ENCODE data around the gene IFI16. TPM values are rescaled to one million over a fixed set of nuclear protein-coding genes. Genes with fewer than 3 reads are reported as not detected.
"Not testable (repeated sequence)": the region's sequence is repeated elsewhere in the genome, so short reads cannot be mapped to it uniquely, and the experiment has no call there.

IFI16 gene
- total RNA-seq (2014; rRNA removed; shearing (Covaris generic)): 75.9 and 103 TPM in 2 replicates

DNA sequence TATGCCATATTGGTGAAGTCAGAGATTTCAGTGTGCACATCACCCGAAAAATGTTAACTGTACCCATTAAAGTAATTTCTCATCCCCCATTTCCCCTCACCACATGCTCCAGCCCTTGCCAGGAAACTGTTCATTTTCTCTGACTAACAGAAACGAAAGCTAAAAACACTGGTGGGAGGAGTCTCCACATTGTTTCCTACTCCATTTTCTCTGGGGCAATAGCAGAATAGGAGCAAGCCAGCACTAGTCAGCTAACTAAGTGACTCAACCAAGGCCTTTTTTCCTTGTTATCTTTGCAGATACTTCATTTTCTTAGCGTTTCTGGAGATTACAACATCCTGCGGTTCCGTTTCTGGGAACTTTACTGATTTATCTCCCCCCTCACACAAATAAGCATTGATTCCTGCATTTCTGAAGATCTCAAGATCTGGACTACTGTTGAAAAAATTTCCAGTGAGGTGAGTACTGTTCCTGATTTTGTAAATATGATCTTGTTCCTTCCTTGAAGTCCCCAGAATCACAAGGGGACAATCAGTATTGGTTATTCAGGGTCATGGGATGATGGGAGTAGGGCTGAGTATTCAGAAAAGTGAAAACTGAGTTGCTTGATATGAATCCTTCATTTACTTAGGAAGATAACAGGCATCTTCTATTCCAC lies at the start of gene IFI16:
TSS of gene IFI16 (plus strand) at position 204 of the 658 bp plus-strand sequence. CDS start 4,774 bp downstream, outside the sequence.
- peak; percentile 96 for DNase-seq (ENCODE audit: low read depth)

DNA sequence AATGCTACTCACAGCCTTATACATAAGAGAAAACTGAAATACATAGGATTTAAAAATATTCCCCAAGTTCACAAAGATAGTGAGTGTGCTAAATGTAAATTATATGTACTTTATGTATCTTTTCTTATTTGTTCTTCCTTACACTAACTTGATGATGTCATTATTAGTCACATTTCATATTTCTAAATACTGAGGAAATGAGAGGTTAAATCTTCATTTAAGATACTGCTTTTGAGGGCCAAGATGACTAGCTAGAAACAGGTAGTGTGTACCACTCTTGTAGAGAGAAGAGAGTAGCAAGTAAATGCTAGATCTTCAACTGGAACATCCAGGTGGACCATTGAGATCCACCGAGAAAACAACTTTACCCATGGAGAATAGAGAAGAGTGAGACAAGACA lies 48.5 kb upstream of the IFI16 start:
- no peak for DNase-seq (ENCODE audit: low read depth)

DNA sequence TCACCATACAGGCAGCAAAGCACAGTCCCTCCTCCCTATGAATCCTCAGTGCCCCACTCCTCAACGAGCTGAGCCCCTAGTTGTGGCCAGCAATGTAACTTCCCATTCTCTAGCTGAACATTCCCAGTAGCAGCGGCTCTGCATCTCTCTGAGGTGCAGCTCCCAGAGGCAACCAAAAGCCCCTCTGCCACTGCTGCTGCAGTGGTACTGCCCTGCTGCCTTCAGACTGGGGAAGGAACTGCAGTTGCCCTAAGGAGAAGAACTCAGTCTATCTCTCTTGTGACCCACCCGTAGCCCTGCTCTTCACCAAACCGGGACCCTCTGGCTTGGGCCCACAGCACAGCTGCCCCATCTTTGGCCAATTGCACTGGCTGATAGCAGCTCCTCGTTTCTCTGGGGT lies 46.7 kb upstream of the IFI16 start:
- DNase-seq (ENCODE audit: low read depth): no peak

DNA sequence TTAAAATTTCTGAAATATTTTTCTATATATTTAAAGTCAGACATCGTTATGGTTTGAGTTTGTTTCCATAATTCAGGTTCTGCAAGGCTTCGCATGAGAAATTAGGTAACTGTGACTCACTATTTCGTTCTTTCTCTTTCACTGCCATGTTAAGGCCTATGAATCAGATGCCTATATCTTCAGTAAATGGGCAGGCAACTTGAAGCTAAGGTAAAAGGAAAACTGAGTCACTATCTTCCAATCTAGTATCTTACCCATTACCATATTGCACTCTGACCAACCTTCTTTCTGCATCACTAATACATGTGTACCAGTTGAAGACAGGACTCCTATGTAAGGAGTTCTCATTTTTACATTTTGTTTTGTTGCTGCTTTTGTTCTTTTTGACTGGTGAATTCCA lies 40.5 kb upstream of the IFI16 start:
- no peak for DNase-seq (ENCODE audit: low read depth)

DNA sequence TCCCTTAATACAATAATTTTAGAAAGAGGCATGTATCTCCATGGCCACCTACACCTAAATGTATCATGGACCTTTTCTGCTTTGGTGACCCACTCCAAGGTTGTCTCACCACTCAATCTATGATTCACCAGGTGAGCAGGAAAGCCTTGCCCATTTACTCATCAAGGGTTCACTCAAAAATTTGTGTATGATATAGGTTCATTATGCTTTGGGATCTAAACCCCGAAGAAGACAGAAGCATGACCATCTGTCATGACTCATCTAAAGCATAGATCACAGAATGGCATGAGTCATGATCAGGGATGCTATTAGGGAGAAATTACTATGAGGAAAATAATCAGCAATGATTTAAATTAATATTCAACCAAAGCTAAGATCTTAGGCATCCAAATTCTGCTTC lies 39.9 kb upstream of the IFI16 start:
- peak; percentile 3 for DNase-seq (ENCODE audit: low read depth)

DNA sequence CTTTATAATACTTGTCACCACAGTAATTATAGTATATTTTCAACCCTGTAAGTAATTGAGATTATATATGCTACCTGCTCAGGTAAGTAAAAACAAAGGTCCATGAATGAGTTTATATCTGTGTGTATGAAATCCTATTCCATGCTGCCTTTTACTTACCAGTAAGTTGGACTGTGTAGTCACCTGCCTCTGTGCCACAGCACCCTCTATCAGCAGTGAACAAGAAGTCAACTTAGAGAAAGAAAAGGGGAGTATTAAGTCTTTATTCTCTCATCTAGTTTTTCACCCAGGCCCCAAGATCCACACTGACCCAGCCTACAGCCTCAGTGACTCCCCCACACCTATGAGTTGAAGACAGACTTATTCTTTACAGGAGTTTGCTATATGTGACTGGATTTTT lies 36.9 kb upstream of the IFI16 start:
- no peak for DNase-seq (ENCODE audit: low read depth)

DNA sequence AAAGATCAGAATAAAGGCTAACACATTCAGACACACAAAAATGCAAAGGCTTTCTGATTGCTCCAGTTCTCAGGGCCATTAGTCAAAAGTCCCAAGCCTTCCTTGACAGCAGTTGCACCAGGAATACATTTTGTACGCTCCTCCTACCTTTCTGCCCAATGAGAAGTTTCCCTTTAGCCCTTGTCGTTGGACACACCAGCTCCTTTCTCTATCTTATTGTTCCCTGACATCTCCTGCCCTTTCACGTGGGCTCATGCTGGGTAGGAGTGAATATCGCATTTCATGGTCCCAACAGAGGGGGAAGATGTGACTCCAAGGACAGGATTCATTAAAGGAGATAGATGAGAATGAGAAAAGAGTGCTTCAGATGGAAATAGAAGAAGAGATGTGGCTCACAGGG lies 33.5 kb upstream of the IFI16 start:
- DNase-seq (ENCODE audit: low read depth): no peak

DNA sequence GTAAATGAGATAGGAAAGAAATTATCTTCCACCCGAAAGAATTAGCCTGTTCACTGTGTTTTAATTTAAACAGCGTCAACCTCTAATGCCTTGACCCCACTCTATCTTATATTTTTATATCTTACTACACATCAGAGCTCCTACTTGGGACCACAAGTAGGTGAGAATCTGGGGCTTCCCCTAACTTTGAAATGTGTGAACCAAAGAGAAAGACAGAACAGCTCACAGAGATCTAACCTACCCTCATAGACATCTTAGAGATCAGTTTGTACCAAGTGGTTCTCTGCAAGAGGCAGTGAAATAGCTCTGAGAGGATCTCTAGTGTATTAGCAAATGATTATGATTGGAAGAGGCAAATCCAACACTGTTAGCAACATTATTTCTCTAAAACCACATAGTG lies 31.0 kb upstream of the IFI16 start:
- DNase-seq (ENCODE audit: low read depth): no peak

DNA sequence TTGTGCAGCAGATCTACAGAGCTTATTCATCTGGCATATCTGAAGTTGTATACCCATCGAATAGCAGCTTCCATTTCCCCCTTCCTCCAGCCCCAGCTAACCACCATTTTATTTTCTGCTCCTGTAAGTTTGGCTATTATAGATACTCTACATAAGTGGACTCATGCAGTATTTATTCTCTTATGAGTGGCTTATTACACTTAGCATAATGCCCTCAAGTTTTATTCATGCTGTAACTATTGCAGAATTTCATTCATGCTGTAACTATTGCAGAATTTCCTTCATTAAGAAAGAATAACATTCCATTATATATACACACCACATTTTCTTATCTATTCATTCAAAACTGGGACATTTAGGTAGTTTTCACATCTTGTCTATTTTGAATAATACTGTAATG lies 30.5 kb upstream of the IFI16 start:
- DNase-seq (ENCODE audit: low read depth): no peak

DNA sequence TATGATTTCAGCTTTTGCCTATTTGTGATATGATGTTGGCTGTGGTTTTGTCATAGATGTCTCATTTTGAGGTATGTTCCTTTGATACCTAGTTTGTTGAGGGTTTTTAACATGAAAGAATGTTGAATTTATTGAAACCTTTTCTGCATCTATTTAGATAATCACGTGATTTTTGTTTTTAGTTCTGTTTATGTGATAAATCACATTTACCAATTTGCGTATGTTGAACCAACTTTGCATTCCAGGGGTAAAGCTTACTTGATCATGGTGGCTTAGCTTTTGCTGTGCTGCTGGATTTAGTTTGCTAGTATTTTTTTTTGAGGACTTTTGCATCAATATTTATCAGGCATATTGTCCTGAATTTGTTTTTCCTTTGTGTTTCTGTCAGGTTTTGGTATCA lies 26.5 kb upstream of the IFI16 start:
- DNase-seq (ENCODE audit: low read depth): no peak

DNA sequence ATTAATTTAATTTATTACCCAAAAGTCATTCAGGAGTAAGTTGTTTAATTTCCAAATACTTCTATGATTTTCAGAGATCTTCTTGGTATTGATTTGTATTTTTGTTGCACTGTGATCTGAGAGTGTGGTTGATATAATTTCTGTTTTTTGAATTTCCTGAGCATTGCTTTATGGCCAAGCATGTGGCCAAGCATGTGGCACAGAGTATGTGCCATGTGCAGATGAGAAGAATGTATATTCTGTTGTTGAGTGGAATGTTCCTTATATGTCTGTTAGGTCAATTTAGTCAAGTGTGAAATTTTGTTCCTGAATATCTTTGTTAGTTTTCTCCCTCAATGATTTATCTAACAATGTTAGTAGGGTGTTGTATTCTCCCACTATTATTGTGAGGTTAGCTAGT lies 25.3 kb upstream of the IFI16 start:
- no peak for DNase-seq (ENCODE audit: low read depth)

DNA sequence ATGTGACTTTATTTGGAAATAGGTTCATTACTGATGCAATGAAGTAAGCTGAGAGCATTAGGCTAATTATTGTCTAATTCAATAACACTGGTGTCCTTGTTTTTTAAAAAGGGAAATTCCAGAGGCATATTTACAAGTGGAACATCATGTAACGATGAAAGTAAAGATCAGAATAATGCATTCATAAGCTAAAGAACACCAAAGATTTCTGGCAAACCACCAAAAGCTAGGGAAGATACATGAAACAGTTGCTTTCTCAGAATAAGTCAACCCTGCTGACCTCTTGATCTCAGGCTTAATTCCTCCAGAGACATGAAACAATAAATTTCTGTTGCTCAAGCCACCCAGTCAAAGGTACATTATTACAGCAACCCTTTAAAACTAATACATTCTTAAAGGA lies 20.3 kb upstream of the IFI16 start:
- no peak for DNase-seq (ENCODE audit: low read depth)

DNA sequence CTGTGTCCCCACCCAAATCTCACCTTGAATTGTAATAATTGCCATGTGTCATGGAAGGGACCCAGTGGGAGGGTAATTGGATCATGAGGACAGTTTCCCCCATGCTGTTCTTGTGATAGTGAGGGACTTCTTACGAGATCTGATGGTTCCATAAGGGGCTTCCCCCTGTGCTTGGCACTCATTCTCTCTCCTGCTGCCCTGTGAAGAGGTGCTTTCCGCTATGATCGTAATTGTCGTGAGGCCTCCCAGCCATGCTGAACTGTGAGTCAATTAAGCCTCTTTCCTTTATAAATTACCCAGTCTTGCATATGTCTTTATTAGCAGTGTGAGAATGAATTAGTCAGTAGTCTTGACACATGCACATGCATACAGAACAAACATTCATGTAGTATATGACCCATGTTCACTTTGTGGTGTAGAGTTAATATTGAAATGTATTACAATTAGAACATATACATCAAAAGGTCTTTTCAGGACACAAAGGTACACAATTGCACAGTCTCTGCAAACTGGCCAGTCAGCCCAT lies 16.9 kb upstream of the IFI16 start:
- DNase-seq (ENCODE audit: low read depth): no peak

DNA sequence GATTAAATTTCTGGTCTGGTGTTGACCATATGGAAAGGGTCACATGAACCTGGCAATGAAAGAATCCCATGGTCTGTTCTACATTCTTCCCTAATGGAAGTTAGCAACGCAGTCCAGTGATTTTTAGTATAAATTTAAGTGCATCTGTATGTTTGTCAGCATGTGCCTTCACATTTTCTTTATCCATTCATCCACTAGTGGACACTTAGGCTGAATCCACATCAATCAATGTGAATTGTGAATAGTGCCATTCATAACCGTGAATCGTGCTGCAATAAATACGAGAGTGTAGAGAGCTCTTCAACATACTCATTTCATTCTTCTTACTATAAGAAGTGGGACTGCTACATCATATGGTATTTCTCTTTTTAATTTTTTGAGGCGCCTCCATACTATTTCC lies 12.7 kb upstream of the IFI16 start:
- DNase-seq (ENCODE audit: low read depth): no peak

DNA sequence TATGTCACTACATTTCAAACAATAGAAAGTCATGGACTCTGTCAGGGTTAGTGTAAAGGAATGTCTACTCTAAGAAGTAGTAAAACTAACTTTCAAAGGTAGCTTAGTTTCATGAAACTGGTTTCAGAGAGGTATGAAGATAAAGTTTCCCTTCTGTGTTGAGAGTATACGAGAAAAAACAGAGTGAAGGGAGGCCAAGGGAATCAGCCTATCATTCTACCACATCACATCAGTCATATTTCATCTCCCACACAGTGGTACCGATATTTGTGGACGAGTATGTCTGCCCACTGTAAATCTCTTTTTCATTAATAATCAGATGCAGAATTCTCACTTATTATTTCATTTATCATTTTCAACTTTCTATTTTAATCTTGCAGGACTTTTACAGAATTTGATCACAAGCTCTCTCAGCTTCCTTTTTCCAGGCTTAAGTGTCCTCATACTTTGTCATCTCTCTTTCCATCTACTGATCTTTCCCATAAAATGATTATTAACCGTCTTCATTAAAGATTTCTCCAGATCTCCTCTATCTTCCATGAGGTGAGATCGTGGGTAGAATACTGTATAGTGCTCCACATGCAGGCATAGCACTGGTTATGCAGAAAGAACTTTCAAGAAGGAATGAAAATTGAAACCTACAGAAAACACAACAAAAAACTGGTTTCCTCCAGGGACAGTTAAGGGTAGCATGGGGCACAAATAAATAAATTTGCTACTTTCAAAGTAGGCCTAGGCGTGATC lies 11.5 kb upstream of the IFI16 start:
- no peak for DNase-seq (ENCODE audit: low read depth)

DNA sequence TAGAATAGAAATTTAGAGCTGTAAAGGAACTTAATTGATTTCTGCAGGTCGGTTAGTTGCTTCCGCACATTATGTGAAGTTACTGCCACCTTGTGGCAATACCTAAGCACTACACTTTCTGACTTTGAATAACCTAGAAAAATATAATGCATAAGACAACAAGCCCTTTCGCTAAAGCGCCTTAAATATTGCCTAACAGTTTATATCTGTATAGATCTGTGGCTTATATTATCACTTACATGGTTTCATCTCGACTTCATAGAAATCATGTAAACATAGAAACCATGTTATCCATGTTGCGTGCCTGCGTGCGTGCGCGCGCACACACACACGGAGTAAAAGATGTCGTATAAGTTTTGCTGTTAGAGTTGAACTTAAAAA lies 10.9 kb upstream of the IFI16 start:
- peak; percentile 58 for DNase-seq (ENCODE audit: low read depth)

DNA sequence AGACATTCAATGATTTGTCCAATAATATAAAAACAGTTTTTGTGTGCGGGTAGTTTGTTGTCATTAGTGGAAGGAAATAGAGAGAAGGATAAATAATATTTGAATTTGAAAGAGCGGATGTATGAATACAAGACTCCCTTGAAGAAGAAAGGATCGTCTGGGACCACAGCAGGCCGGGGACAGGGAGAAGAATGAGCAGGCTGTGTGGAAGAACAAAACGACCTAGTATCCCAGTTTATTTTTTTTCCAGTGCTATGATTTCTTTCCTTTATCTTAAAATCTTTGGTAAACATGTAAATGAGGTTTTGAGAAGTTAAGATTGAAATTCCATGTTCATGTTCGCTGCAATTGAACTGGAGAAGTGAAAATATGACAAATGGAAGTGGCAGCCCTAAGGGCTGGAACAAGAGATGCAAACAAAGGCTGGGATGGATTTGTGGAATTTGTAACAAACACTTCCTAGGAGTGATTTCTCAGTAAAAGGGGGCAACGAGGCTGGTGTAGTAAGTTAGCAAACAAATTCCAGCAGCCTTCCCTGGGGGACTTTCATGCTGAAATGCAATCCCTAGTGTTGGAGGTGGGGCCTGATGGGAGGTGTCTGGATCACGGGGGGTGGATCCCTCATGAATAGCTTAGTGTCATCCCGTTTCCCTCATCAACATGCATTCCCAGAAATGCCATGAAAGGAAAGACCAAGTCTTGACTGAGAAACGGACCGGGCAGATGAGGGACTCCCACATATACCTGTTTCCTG lies 10.2 kb upstream of the IFI16 start:
- DNase-seq (ENCODE audit: low read depth): peak; percentile 92

DNA sequence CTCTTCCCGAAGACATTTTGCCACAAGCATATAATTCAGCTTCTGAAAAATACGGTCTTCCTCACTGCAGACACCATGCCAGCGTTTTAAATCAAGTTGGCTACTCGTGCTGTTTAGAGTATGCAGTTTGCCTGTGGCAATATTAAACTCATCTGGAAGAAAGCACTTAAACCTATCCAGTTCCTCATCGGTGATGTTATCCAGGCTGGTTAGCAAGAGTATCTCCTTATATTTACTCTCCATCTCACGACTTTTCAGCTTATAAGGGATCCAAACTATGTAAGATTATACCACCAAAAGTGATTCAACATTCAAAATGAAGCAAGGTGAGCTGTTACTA lies 9.7 kb upstream of the IFI16 start:
- no peak for DNase-seq (ENCODE audit: low read depth)

DNA sequence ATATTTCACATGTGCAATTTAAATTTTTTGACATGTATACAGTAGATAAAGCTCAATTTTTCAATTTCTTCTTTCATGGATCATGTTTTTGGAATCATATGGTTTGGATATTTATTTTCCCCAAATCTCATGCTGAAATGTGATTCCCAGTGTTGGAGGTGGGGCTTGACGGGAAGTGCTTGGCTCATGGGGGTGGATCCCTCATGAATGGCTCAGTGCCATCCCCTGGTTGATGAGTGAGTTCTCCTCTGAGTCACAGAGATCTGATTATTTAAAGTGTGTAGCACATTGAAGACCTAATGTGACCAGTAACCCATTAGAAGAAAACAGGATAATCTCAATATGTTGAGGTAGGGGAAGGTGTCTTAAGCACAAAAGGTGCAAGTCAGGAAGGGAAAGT lies 9.1 kb upstream of the IFI16 start:
- peak; percentile 95 for DNase-seq (ENCODE audit: low read depth)

DNA sequence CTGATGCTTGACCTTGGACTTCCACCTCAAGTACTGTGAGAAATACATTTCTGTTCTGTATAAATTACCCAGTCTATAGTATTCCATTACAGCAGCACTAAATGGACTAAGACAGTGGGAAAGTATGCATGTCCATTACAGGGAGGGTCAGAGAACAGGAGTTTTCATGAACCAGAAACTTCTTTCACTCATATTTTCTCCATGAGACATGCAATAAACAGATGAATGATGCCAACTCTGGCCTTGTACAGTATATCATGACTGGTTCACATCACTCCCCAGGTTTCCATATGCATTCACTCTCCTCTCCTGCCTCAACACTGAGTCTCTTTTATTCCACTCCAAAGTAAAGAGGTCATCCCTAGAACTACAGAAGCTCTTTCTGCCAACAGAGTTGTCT lies 4.5 kb upstream of the IFI16 start:
- DNase-seq (ENCODE audit: low read depth): no peak

DNA sequence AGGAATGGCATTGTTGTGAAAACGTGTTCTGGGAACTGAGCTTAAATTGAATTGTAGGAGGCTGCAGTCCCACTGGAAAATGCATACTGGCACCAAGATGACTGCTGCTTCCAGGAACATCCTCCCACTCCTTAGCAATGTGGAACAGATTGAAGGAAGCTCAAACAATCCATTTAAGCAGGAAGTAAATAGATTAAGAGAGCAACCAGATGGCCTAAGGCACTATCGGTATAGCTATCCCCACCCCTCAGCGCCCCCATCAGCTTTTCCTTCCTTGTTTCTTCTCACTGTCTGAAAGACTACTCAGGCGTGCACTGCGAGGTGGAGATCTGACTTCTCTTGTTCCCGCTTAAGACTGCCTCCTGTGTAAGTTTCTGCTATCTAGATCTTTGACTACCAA lies 4.0 kb upstream of the IFI16 start:
- no peak for DNase-seq (ENCODE audit: low read depth)

DNA sequence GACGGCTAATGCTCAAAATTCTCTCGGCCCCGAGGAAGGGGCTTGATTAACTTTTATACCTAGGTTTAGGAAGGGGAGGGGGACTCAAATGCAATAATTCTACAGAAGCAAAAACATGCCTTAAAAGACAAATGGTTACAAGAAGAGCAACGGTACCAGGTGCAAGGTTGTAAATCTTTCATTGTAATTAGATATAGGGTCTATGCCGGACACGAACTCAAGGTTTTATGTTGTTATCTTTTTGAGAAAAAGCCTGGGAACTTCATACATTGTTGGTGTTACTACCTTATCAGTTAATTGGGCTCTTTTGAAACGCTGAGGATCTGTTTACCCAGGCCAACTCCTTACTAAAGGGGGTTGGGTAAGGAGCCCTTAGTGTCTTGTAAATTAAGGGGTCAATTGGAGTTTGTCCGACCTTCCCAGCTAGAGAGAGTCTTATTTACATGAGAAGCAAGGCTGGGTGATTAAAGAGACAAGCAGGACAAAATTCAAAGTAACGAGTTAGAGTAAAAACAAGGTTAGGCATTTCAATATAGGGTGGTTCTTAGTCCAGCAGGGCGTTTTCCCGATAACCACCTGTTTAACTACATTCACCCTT lies 3.4 kb upstream of the IFI16 start:
- not testable (repeated sequence) for DNase-seq (ENCODE audit: low read depth)

Data from M059J (cell line).